C4-2B (cell line): ENCODE data around the gene TAPT1.

Experiments used
- ZFX ChIP-seq: fragments of 450-650 bp; IDR thresholded peaks from 2 replicates; pipeline ENCODE4 v1.6.1; 2017
- TF ChIP-seq, protein P1 (sequence below): fragments of 450-650 bp; conservative IDR thresholded peaks from 2 replicates; pipeline ENCODE4 v1.5.1; 2017; ENCODE audit warnings: mild to moderate bottlenecking

DNA sequence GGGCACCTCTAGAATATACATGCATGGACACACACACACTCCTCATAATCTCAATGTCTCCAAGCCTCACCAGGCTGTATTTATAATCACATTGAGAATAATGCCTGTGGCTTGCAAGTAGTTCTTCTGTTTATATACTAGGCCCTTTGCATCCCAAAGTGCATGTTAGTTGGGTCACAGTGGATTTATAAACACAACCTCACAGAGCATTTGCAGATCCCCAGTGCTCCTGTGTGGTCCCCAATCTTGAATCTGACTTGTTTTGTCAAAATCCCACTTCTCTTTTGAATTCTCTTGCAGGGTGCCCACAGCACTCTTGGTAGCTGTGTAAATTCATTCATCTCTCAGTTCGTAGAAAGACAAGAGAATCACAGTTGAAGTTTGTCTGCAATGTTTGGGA lies 92.9 kb downstream of the TAPT1 start:
- TF ChIP-seq ZFX: no peak
- TF ChIP-seq, protein P1, sequence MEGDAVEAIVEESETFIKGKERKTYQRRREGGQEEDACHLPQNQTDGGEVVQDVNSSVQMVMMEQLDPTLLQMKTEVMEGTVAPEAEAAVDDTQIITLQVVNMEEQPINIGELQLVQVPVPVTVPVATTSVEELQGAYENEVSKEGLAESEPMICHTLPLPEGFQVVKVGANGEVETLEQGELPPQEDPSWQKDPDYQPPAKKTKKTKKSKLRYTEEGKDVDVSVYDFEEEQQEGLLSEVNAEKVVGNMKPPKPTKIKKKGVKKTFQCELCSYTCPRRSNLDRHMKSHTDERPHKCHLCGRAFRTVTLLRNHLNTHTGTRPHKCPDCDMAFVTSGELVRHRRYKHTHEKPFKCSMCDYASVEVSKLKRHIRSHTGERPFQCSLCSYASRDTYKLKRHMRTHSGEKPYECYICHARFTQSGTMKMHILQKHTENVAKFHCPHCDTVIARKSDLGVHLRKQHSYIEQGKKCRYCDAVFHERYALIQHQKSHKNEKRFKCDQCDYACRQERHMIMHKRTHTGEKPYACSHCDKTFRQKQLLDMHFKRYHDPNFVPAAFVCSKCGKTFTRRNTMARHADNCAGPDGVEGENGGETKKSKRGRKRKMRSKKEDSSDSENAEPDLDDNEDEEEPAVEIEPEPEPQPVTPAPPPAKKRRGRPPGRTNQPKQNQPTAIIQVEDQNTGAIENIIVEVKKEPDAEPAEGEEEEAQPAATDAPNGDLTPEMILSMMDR: no peak
